Transverse colon (tissue), 4 donors: Measurements from ENCODE around the gene KASH5. TPM values are rescaled to one million over a fixed set of nuclear protein-coding genes. Genes with fewer than 3 reads are reported as not detected.
A peak's percentile ranks its signal among the peaks of the same experiment; 100 is the strongest.

Experiments
- DNase-seq: peaks from one replicate; pipeline ENCODE4 v3.0.0-alpha.2; 2019
- H3K27ac ChIP-seq, 4 donors: fragments of 200-600 bp; sonication (generic); 2 replicates each; pipeline ENCODE4 v1.5.1; 2016 to 2018; ENCODE audit warnings: inconsistent platforms in 4 of 4
- H3K27me3 ChIP-seq: fragments of 200-600 bp; sonication (generic); 2 replicates; pipeline ENCODE4 v1.5.1; 2017; ENCODE audit warnings: inconsistent platforms
- H3K36me3 ChIP-seq, 4 donors: fragments of 200-600 bp; sonication (generic); 2 replicates each; pipeline ENCODE4 v1.5.1; 2017 to 2019; ENCODE audit warnings: inconsistent platforms in 4 of 4
- H3K4me1 ChIP-seq, 4 donors: fragments of 200-600 bp; sonication (generic); 2 replicates each; pipeline ENCODE4 v1.5.1; 2017 to 2020; ENCODE audit warnings: inconsistent platforms in 4 of 4
- H3K4me3 ChIP-seq, 4 donors: fragments of 200-600 bp; sonication (generic); 1 replicate in 1 of 4; 2 replicates in 3 of 4; pipeline versions ENCODE4 v1.5.1 to v1.6.1; 2017 to 2019; ENCODE audit warnings: inconsistent platforms in 4 of 4
- H3K9me3 ChIP-seq, 2 donors: fragments of 200-600 bp; sonication (generic); 2 replicates each; pipeline ENCODE4 v1.5.1; 2017 to 2019; ENCODE audit warnings: inconsistent platforms in 2 of 2
- EP300 ChIP-seq: sonication (generic); formaldehyde crosslinking; IDR thresholded peaks from one replicate; pipeline ENCODE4 v1.6.1; 2017; ENCODE audit warnings: antibody characterized with exemption, low read depth
- POLR2A ChIP-seq: fragments of 450-650 bp; IDR thresholded peaks from one replicate; pipeline ENCODE4 v1.6.1; 2016; ENCODE audit warnings: antibody characterized with exemption, mild to moderate bottlenecking, moderate library complexity
- POLR2AphosphoS5 ChIP-seq, 3 donors: sonication (generic); formaldehyde crosslinking; IDR thresholded peaks; one replicate each; pipeline ENCODE4 v1.6.1; 2016; ENCODE audit warnings: antibody characterized with exemption in 3 of 3
- WGBS, 2 donors: methylation state at CpG; one replicate each; pipeline ENCODE4 v1.1.5; 2018; ENCODE audit warnings: low coverage in 1 of 2; 5-methylcytosine and 5-hydroxymethylcytosine counted together
- in situ Hi-C, 4 donors: fragments of 200-750 bp; cut with MboI; loops; one replicate each; pipeline versions ENCODE4 v1.15.0 to v1.15.1; 2017; ENCODE audit warnings: low sequenced_read_pairs in 3 of 4, low pct_ligation_motif_present in 1 of 4, low pct_unique_long_range_greater_than_20kb in 1 of 4
- intact Hi-C: fragments of 100-400 bp; cut with DNase I; formaldehyde crosslinking; loops from one replicate; pipeline ENCODE4 v1.15.1; 2023; ENCODE audit warnings: low total_unique reads
- total RNA-seq, 4 donors: library from RNA; depleted of rRNA; stranded (reverse); fragments of >200 nt; gene quantifications; one replicate each; pipeline ENCODE4 v1.1.0, GENCODE V29; 2016
- TF ChIP-seq, protein P1 (sequence below), 5 experiments: fragments of 200-600 bp in 3 of 5; fragments of 450-650 bp in 2 of 5; sonication (generic) in 3 of 5; IDR thresholded peaks; 1 replicate in 2 of 5; 2 replicates in 3 of 5; pipeline ENCODE4 v1.5.1; 2016 to 2017; ENCODE audit warnings: antibody characterized with exemption in 5 of 5, inconsistent platforms in 3 of 5, mild to moderate bottlenecking in 2 of 5, moderate library complexity in 1 of 5

KASH5 gene
- total RNA-seq, 4 donors from 2014 or later, result not detected

DNA sequence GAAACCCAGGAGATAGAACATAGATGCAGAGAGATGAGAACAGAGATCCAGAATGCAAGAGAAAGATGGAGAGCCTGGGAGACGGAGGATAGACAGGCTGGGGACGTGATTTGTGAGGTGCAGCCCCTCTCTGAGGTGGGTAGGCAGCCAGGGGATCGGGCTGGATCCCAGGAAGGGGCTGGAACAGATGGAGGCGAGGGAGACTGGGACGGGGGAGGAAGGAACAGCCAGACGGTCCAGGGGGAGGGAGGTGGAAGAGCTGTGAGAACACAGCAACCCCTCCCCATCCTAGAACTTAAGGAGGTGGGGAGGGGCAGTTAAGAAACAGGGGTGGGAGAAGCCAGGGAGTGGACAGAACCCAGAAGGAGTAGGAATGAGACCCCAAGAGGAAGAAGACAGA is 50.2 kb downstream of the KASH5 start:
- WGBS, 2 donors, result 13 to 27% methylated on average over 5 to 6 of the region's 6 CpGs
- intact Hi-C loops, result no loop called here

DNA sequence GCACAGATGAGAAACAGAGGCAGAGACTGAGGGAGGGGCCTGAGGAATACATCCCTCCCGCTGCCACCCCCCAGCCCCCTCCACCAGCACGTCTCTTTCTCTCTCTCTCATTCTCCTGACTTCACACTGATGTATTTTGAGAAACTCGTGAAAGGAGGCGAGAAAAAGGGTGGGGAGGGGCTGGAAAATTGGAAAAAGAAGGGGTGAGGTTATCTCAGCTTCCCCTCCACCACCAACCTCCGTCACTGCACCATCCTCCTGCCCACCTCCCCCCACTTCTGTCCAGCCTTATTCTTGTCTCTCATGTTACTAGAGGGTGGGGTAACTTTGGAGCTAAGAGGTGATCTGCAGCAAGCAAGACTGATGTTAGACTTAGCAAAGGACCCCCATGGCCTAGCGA is 51.8 kb downstream of the KASH5 start:
- Histone ChIP-seq H3K27me3 (peaks cover 80% of the 10 kb centered on the region), H3K4me3 (no peak overlapping the region), H3K27ac (no peak overlapping the region), H3K36me3 (no peaks in the 10 kb centered on the region), H3K4me1 (peaks cover 0 to 21% (median 5%) of the 10 kb centered on the region in 4 donors), H3K9me3 (no peaks in the 10 kb centered on the region)
- 42% methylated on average over 6 of the region's 6 CpGs; no CpG with 5 or more reads in 1 of the 2 donors for WGBS, 2 donors
- DNase-seq, result no peak
- in situ Hi-C loops, result loop anchor here in 3 of 4 donors (5.0 to 10.0 kb wide), 2 partner anchors 45 to 48 kb away; no protein-coding TSS in a partner anchor
- intact Hi-C loops, result loop anchor here (5.0 to 10.0 kb wide), 2 partner anchors 48 to 215 kb away; no protein-coding TSS in a partner anchor
- TF ChIP-seq POLR2AphosphoS5 (IDR thresholded peaks at IDR 0.05) (no peak), POLR2A (no peak), EP300 (no peak)
- TF ChIP-seq, protein P1, sequence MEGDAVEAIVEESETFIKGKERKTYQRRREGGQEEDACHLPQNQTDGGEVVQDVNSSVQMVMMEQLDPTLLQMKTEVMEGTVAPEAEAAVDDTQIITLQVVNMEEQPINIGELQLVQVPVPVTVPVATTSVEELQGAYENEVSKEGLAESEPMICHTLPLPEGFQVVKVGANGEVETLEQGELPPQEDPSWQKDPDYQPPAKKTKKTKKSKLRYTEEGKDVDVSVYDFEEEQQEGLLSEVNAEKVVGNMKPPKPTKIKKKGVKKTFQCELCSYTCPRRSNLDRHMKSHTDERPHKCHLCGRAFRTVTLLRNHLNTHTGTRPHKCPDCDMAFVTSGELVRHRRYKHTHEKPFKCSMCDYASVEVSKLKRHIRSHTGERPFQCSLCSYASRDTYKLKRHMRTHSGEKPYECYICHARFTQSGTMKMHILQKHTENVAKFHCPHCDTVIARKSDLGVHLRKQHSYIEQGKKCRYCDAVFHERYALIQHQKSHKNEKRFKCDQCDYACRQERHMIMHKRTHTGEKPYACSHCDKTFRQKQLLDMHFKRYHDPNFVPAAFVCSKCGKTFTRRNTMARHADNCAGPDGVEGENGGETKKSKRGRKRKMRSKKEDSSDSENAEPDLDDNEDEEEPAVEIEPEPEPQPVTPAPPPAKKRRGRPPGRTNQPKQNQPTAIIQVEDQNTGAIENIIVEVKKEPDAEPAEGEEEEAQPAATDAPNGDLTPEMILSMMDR (IDR thresholded peaks at IDR 0.05), result no peak

More for the DNA sequence above, 50.2 kb downstream of the KASH5 start:
- Histone ChIP-seq H3K4me3 (no peak overlapping the region), H3K4me1 (peaks cover 0 to 16% (median 5%) of the 10 kb centered on the region in 4 donors), H3K36me3 (no peaks in the 10 kb centered on the region), H3K27ac (no peak overlapping the region), H3K27me3 (peaks cover 96% of the 10 kb centered on the region), H3K9me3 (no peaks in the 10 kb centered on the region)
- in situ Hi-C loops, result loop anchor here in 1 of 4 donors (5.0 kb wide), 1 partner anchor 46 kb away; no protein-coding TSS in a partner anchor
- no peak for DNase-seq
- TF ChIP-seq EP300 (no peak), POLR2AphosphoS5 (IDR thresholded peaks at IDR 0.05) (no peak), POLR2A (no peak)
- TF ChIP-seq, protein P1 (IDR thresholded peaks at IDR 0.05), result no peak

DNA sequence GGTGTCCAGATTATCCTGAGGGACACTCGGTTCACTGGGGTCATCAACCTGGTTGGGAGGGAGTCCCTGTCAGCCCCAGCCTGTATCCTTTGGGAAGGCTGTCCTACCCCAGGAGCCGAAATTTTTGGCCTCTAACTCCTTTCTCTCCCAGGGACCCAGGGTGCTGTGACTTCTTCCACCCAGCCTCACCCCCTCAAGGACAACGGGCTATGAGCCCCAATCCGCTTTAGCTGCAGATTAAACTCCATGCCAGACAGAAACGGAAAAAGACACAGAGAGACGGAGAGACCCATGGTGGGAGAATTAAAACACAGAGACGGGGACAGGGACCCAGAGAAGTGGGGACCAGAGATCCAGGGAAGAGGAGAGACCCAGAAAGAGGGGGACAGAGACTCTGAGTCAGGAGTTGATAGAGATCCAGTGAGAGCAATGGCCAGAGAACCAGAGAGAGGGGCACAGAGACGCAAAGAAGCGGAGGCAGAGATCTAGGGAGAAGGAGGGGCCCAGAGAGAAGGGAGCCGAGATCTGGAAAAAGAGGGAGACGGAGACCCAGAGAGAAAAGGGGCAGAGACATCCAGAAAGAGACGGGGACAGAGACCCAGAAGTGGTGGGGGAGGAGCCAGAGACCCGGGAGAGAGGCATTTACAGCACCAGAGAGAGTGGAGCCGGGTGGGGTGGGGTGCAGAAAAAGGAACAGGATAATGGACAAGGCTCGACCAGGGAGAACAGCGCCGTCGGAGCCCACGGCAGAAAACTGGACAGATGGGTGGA is 52.6 kb downstream of the KASH5 start:
- in situ Hi-C loops, result loop anchor here in 2 of 4 donors (5.0 to 10.0 kb wide), 2 partner anchors 46 to 48 kb away; no protein-coding TSS in a partner anchor
- Histone ChIP-seq H3K4me1 (peaks cover 0 to 26% (median 5%) of the 10 kb centered on the region in 4 donors), H3K4me3 (peak overlapping the region in 2 of 4 donors; percentile 16), H3K36me3 (no peaks in the 10 kb centered on the region), H3K9me3 (no peaks in the 10 kb centered on the region), H3K27me3 (peaks cover 72% of the 10 kb centered on the region), H3K27ac (no peak overlapping the region)
- no peak for TF ChIP-seq POLR2A
- DNase-seq, result no peak
- intact Hi-C loops, result loop anchor here (5.0 to 10.0 kb wide), 2 partner anchors 48 to 216 kb away; no protein-coding TSS in a partner anchor
- 21 to 26% methylated on average over 9 to 19 of the region's 19 CpGs for WGBS, 2 donors

DNA sequence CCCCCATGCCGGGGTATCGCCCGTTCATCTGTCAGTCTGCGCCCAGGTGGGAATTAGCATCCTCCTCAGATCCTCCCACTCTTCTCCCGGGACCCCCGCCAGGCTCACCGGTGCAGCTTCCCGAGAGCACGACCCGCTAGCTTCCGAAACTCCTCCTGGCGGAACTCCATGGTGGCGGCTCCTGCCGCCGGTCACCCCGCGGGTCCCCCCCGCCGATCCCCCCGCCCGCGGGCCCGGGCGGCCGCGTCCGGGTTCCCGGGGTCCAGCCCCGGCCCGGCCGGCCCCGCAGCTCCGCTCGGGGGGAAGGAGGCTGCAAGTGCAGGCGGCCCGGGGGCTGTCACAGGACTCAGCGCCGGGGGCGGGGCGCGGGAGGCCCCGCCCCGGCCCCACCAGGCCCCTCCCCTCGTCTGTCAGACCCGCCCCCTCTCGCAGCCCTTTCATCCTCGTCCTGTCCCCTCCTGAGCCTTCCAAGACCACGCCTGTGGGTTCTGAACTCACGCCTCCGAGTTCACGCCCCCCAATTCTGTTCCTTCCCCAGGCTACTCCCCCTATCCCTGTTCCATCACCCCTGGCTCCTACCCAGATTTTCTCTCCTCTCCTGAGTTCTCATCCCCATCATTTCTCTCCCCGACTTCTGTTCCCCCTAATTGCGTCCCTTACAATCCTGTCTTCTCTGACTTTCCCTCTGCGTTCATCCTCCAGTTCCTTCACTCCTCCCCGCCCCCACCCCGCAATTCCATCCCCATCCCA is 53.3 kb downstream of the KASH5 start, which contains the start of gene SLC17A7:
SLC17A7 (minus strand) TSS at position 318 of the 750 bp plus-strand sequence; CDS start at position 170, 148 bp downstream.
- peak; percentile 34 for DNase-seq
- Histone ChIP-seq H3K27me3 (peaks cover 65% of the 10 kb centered on the region), H3K4me1 (peaks cover 0 to 26% (median 5%) of the 10 kb centered on the region in 4 donors), H3K9me3 (no peaks in the 10 kb centered on the region), H3K36me3 (no peaks in the 10 kb centered on the region), H3K27ac (peak within 1 kb of the TSS; percentile 12 to 84 (median 30)), H3K4me3 (peak within 1 kb of the TSS in 3 of 4 donors; percentile 16 to 64 (median 55))
- TF ChIP-seq, protein P1 (IDR thresholded peaks at IDR 0.05), result no peak
- TF ChIP-seq POLR2A, result no peak
- TF ChIP-seq EP300, result no peak
- TF ChIP-seq POLR2AphosphoS5 (IDR thresholded peaks at IDR 0.05), result no peak
- intact Hi-C loops, result loop anchor here (5.0 to 10.0 kb wide), 2 partner anchors 49 to 217 kb away; no protein-coding TSS in a partner anchor
- in situ Hi-C loops, result loop anchor here in 2 of 4 donors (5.0 to 10.0 kb wide), 2 partner anchors 47 to 49 kb away; no protein-coding TSS in a partner anchor
- WGBS, 2 donors, result 9 to 13% methylated on average over 8 to 25 of the region's 56 CpGs
